ENCODE data around the gene RREB1.
A peak's percentile ranks its signal among the peaks of the same experiment; 100 is the strongest.

Gene RREB1

DNA sequence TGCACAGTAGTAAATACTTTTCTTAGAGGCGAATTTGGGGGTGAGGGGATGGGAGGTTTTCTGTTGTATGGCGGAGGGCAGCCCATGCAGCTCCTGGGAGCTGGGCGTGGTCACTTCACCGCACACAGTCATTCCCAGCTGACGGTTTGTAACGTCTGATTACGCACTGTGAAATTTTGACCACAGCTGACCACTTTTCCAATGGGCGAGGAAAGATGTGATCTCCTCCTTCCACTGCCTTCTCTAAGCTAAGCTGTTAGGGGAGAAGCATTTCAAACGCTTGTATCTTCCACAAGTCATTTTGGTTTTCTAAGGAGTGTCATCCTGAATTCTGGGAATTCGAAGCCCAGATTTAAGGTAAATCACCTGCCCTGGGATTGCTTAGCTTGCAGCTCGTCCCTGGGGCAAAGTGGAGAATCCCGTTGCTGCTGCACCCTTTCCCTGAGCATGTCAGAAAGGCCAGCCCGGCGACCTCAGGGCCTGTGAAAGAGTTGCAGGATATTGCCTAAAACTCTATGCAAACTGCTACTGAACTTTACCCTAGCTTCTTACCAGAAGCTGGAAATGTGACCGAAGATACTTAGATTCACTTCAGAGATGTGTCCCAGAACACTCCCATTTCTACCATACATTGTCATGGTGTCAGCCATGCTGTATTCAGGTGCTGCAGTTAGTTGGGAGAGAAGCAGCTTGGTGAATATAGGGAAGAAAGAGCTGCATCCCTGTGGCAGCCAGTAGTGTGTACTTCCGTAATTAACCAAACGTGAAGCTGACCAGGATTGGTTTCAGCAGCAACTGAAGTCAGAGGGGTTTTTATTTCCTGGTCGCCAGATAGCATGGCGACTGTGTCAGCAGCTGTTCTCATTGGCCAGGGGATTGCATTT, 58.9 kb downstream of the RREB1 start:
- peak; percentile 81 for DNase-seq

DNA sequence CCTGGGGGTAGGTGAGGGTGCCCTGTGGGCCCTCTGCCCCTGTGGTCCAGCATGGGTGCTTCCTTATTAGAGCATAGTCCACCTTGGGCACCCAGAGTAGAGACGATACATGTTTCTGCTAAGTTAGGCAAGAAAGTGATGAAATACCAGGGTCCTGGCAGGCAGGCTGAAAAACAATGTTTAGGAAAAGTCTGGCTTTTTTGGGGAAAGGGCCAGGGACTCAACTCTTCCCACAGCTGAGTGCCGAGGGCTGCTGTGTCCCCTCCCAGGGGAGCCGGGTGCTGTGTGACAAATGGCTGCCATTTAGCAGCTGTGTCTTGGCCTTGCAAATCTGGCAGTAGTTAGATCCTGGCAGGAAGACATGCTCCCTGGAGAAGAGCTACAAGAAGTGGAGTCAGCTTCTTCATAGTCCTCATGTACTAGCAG, 61.5 kb downstream of the RREB1 start:
- no peak for DNase-seq

DNA sequence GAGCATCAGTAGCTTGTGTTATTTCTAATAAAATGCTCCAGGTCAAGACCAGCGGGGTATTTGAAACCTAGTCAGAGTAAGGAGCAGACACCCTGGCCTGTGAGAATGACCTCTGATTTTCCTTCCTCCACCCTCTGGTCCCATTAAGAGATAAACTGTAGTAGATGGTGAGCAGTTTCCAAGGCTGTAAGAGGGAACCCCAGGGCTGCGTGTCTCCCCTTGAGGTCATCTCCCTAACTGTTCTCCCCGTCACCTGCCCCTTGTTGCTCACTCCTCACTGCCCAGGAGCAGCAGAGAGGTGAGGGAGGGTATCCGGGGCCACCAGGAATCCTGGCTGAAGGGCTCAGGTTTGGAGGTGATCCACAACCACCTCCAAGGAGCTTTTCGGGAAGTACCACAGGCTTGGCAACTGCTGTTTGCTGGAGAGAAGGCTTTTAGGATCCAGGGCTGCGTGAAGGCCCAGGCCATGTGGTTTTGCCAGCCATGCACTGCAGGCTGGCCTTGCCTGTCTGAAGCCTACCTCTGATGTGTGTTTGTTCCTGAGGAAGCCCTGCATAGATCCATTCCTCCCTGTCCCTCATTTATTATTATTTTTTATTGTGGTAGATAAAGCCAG, 62.5 kb downstream of the RREB1 start:
- DNase-seq: no peak

DNA sequence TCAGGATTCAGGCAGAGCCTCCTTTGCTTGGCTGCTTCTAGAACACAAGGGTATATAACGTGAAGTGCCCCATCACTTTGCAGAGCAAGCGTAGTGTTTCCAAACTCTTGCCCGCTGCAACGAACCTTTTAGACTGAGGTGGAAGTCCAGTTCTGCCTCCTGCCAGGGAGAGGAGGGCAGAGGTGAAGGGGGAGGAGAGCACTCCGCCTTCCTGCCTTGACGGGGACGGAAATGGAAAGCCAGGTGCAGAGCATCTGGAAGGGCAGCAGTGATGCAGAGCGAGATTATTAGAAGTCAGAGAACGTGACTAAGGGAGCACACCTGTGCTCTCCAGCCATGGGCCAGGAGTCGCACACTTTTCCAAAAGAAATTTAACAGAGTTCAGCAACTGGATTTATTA, 63.4 kb downstream of the RREB1 start:
- DNase-seq: no peak

DNA sequence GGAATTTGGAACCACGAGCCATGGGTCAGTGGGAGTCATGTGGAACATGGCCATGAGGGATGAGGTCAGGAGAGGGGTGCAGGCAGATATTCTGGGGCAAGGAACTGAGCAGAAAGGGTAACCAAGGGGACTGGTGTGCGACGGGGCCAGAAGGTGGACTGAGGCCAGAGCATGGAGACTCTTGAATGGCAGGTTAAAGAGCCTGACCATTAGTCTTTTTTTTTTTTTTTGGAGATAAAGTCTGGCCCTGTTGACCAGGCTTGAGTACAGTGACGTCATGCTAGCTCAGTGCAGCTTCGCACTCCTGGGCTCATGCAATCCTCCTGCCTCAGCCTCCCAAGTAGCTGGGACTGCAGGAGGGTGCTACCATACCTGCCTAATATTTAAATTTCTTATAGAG, 64.0 kb downstream of the RREB1 start:
- DNase-seq: no peak

DNA sequence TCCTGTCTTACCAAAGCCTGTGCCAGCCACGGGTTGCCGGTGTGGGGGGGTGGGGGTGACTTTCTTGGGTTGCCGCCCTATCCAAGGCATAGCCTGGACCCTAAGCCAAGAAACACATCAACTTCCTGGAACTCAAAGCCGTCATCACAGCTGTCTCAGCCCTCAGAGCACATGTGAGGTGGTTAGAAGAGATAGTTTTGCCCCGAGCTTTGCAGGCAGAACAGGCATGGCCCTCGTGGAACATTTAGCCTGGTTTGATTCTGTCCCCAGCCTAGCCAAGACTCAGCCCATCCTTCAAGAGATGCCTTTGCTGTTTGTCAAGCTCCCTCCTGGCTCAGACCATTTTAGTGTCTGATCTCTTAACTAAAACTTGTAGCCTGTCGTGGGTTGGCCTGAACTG, 64.9 kb downstream of the RREB1 start:
- DNase-seq: no peak

DNA sequence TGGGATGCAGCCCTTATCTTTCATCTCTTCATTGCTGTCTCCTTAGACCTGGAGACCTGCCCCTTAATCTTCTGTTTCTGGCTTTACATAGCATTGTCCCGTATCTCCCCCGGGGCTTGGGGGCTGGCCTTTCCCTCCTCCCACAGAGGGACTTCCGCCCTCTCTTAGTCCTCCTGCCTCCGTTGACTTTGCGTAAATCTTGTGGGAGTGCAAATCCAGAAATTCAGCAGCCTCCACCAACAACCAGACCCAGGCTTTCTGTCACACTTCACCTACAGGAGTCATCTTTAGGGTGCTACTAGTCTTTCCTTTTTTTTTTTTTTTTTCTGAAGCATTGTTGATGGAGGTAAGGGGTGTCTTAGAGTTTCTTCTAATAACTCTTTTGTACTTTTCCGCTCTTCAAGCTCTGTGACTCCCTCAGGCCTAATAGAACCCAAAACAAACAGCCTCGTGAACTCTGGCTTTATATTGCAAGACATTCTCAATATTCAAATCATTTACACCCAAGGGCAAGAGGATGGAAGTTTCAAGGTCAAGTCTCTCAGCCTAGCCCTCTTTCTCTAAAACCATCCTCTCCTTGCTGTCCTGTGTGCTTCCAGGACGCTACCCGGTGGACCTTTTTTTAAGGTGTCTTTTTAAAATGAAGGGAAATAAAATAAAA, 66.2 kb downstream of the RREB1 start:
- no peak for DNase-seq

DNA sequence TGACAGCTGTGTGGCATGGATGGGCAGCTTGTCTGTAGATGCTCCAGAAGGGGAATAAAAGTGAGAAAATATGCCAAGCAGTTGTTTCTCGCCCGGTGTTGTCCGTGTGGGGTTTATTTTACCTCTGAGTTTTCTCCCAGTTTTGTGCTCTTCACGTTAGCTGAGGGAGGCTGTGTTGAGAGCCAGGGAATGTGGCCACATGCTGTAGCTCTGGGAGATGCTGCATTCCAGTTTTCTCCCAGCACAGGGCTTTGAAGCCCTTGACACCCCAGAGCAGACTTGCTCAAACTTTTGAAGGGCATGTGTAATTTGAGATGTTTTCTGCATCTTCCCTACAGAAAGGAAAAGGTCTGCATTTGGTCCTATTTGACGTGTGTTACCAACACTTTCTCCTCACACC, 67.7 kb downstream of the RREB1 start:
- no peak for DNase-seq

DNA sequence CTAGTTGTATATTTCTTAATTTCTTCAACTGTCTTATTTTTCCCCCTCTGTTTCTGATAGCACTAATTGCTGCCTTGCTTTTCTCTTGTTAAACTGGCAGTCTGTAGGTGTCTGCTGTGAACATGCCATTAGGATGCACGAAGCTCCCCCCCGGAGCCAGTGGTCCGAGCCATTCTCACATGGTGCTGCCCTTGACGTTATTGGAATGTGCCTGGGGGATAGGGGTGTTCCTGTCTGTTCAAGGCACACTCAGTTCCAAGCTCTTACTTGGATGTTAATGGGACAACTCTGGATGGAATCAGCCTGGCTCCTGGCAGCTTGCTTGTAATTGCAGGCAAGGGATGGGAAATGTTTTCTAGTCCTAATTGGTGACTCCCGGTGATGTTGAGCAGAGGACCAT, 68.4 kb downstream of the RREB1 start:
- no peak for DNase-seq

DNA sequence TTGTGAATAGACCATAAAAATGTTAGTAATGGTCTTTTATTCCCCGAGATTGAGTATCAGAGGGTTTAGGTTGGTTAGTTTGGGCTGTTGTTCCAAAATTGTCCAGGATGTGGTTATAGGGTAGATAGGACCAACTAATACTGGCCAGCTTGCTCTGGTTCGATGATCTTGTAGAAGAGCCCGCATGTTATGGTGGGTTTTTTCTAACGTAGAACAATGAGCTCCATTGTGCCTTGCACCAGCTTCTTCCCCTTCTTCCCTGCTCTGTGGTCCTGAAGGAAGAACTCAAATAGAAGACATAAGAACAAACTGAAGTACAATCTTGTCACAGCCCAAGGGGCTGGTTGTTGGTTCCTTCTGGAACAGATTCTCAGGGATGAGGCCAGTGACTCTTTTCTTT, 70.5 kb downstream of the RREB1 start:
- DNase-seq: no peak

DNA sequence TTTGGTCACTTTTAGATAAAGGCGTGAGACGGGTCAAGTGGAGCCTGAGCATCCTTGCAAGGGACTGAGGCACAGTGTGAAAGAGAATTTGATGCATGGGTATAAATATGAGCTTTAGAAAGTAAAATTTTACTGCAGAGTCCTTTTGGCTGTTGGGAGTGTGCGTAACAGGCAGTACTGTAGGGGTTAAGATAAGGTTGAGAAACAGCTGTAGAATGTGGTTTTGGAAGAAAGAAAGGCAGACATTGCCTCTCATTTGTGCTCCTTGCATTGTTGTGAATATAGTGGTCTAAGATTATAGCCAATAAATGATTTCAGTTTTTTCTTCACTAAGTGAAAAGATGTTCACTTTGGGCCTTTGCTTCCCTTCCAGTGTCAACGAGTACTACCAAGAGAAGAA, 73.0 kb downstream of the RREB1 start:
- DNase-seq: no peak

DNA sequence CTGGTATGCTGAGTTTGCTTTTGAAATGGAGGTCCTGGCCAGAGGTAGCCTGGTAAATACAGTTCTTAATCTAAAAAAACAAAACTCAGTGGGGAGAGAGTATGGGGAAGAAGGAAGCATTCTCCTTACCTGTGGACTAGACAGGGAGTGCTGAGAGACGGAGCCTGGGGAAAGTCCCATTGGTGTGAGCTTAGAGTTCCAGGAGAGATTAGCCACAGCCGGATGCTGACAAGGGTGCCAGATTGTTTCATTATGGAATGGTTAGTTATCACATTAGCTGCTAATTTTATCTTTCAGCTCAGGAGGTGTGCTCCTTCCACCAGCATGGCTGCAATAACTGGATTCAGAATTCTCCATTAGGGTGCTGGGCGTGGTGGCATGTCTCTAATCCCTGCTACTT, 75.9 kb downstream of the RREB1 start:
- no peak for DNase-seq

DNA sequence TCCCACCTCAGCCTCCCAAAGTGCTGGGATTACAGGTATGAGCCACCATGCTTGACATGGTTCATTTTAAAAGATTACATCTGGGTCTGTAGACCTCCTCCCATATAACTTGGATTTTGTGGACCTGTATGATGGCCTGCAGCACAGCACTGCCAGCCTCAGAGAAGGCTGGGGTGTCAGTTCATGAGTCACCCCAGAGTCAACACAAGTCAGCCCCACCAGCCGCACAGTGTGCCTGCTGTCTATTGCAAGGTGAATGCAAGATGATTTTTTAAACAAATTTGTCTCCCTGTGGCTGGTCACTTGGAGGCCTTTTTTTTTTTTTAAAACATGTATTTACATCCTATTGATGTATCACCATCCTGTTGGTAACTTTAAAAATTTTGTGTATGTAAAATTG, 76.7 kb downstream of the RREB1 start:
- DNase-seq: peak; percentile 35

DNA sequence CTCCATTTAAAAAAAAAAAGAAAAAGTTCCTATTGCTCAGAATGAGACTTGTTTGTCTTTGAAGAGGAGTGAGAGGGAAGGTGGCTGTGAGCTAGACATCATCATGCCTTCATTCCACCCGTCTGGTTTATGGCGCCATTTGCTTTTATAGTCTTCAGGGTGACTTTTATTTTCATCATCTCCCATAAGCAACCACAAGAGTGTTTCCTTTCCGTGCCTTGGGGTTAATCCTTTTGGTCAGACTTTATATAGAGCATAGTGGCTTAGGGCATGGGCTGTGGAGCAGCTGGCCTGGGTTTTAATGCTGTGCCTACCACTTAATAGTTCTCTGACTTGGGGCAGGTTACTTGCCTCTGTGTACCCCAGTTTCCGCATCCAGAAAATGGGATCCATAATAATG, 77.8 kb downstream of the RREB1 start:
- DNase-seq: no peak

DNA sequence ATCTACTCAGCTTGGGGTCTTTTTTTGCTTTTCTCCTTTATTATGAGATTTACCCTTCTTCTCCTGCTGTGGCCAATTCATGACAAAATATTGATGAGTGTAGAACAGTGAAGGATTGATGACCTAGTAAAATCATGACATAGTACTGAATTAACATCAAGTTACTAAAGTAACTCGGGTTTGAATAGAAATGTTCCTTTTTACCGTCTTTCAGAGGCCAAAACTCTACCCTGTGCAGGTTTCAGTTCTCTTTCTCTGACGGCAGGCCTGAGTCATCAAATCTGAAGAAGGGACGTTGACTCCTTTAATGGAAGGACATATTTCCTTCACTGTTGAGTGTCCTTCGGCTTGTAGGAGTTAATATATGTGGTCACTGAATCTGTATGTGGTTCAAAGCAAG, 80.7 kb downstream of the RREB1 start:
- no peak for DNase-seq

DNA sequence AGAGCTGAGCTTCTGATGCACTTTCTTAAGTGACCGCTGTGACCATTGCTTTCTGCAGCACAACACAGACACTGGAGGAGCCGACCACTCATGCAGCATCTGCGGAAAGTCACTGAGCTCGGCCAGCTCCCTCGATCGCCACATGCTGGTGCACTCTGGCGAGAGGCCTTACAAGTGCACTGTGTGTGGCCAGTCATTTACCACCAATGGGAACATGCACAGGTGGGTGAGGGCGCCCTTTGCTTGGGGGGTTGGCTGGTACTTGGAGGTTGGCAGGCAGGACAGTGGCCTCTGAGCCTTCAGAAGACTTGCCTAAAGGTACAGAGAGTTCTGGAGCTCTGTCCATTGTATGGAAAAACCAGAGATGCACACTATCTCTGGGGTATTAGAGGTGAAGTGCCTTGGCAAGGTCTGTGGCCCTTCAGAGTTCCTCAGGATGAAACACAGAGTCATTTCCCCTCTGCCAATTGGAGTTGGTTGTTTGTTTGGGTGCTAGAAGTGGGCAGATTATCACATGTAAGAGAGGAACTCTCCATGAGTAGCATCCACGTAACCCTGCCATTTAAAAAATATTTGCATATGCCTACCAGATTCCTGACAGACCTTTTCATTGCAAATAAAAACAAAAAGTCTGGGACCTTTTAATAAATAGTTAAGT, 81.5 kb downstream of the RREB1 start:
- no peak for DNase-seq

DNA sequence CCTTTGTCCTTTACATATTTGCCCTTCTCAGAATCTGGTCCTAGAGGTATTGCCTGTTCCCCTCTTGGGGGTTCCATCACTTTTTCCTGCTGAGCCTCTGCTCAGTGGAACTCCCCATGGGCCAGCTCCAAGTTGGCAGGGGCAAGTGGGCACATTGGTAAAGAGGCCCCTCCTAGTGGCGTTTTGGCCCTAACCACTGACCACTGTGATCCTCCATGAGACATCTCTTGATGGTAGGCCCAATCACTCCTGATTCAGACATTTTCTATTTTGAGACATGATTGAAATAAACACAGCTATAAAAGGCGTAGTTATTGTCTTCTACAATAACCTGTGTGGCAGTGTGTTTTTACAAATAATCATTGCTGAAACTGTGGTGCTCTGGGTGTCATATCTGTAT, 83.0 kb downstream of the RREB1 start:
- DNase-seq: no peak

DNA sequence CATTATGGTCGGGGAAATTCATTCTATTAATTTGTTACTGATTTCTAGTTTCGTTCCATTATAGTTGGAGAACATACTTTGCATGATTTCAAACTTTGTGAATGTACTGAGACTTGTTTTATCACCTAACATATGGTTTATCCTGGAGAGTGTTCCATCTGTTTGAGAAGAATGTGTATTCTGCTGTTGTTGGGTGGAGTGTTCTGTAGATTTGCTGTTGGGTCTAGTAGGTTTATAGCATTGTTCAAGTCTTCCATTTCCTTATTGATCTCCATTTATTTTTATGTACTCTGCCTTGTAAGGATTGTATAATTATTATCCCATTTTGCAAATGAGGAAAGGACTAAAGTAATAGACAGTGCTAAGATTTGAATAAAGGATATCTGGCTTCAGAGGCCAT, 85.4 kb downstream of the RREB1 start:
- no peak for DNase-seq

DNA sequence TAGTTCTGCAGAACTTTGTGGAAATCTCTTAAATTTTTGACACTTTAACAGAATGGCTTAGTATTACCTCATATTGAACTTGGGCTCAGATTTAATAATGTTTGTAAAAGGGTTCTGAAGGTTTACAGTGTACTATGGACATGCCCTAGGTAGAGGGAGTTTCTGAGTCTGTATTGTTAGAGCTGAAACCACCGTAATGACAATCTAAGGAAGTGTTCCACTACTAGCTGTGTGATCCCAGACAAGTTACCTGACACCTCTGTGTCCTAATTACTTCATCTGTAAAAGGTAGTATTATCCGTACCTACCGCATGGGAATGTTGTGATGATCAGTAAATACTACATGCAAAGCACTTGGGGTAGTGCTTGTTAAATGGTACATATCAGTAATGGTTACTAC, 86.9 kb downstream of the RREB1 start:
- DNase-seq: no peak

DNA sequence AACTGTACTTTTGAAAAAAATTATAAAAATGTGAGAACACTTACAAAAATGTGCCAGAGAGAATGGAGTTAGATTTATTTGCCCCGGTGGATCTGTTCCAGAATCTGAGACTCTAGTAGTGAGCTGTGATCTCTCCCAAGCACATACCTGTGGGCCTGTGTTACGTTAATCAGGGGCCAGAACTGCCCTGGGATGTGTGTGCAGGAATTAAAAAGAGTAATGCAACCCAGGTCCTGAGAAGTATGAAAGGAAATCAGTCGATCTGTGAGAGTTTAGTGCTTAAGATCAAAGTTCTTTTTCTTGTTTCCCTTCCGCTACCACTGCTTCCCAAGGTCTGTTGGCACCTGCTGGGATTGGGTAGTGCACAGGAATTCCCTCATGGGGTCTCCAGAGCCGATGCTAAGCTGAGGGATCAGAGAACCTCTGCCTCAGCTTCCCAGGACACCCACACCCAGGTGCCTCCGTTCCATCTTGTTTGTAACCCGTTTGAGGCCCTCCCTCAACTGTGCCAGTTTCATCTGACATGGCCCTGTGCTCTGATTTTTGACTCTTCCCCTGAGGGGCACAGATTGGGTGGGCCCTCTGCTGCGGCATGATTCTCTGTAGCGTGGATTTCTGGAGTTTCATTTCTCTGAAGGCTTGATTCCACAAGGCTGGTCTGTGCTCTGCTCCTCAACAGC, 87.7 kb downstream of the RREB1 start:
- DNase-seq: no peak

DNA sequence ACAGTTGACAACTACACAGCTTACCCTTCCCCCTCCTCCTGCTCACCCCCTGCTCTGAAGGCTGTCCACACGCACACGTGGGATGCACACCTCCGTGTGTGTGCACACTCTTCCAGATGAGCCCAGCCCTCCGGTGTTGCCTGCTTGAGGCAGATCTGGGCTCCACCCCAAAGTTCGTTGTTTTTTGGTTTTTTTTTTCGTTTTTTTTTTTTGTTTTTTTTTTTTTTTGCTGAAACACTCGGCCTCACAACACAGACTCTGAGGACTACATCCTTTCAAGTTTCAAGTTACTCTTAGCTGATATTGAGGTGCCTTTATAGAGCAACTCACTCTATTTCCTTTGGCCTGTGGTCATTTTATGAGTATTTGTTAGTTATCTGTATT, 88.2 kb downstream of the RREB1 start:
- DNase-seq: no peak

DNA sequence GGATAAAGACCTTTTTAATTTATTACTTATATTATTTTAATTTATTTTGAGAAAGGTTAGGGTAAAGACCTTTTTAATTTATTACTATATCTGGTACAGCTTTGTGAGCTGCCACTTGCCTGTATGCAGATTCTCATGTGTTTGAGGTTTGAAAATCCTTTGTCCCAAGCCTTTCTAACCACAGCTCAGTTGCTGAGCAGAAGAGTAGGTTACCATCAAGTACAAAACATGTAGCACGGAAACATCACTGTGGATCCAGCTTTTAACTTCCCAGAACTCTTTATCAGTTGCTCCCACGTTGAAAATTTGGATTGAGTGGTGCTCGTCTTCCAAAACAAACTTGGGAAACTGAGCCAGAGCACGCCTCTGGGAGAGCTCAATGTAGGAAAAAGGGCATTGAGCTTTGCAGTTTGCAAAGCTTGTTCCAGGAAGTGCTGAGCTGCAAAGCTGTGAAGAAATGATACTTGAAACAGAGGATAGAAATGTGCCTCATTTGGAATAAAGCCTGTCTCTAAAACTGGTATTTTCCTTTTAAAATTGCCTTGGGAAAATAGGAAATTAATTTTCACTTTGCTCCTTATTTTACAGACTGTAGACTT, 89.0 kb downstream of the RREB1 start:
- DNase-seq: no peak

DNA sequence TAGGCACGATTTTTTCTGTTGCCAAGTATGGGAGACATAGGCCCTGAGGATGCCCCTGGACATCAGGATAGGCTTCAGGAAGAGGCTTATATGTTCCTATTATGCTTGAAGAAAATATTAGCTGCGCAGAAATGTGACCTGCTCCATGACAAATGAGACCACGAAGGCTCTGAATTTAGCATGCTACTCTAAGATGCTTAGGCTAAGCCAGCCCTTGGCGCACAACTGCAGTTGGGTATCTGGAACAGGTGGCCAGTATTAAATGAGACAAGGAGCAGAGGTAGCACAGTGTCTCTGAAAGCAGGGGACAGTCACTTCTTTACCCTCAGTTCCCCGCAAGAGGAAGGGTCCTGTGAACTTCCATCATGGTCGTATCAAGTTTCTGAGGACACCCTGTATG, 90.0 kb downstream of the RREB1 start:
- no peak for DNase-seq
